ENCODE data around the gene MATN1. TPM values are rescaled to one million over a fixed set of nuclear protein-coding genes. Genes with fewer than 3 reads are reported as not detected.
A peak's percentile ranks its signal among the peaks of the same experiment; 100 is the strongest.

Gene MATN1
- total and polyA plus RNA-seq, 9 donors: 0.10 to 0.95 (median 0.51) TPM

DNA sequence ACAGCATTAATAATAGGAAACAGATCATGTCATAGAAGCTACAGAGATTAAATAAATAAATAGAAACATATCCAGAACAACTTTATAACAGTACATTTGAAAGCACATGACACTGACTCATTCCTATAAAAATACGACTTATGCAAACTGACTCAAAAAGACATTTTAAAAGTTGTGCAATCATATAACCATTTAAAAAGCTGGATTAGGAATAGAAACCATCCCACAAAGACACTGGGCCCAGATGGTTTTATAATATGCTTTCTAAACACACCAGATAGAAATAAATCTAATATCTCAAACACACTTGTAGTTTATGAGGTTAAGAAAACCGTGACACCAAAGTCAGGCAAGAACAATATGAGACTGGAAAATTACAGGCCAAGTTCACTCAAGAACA, 47.6 kb downstream of the MATN1 start:
- H3K27ac ChIP-seq: no peak overlapping the region
- no peaks in the 10 kb centered on the region for H3K27me3 ChIP-seq
- no peaks in the 10 kb centered on the region for H3K4me1 ChIP-seq (ENCODE audit: insufficient read depth)
- 58 to 86% (median 64%) methylated on average over 2 of the region's 2 CpGs for WGBS, 3 donors
- no peak for DNase-seq
- TF ChIP-seq POLR2A (IDR thresholded peaks at IDR 0.05) (no peak), EP300 (IDR thresholded peaks at IDR 0.05) (no peak)
- intact Hi-C loops (cut with DNase I): no loop called here
- H3K36me3 ChIP-seq: no peaks in the 10 kb centered on the region
- H3K4me3 ChIP-seq: no peak overlapping the region
- H3K9me3 ChIP-seq: peaks cover 0 to 3% of the 10 kb centered on the region in 2 donors

GRCh38 chr1:30675289-30675688, 48.1 kb downstream of the MATN1 start:
- intact Hi-C loops (cut with DNase I): no loop called here
- Histone ChIP-seq H3K4me3 (no peak overlapping the region), H3K27ac (no peak overlapping the region), H3K4me1 (ENCODE audit: insufficient read depth) (no peaks in the 10 kb centered on the region), H3K9me3 (no peaks in the 10 kb centered on the region), H3K27me3 (no peaks in the 10 kb centered on the region), H3K36me3 (no peaks in the 10 kb centered on the region)
- TF ChIP-seq, protein P1, sequence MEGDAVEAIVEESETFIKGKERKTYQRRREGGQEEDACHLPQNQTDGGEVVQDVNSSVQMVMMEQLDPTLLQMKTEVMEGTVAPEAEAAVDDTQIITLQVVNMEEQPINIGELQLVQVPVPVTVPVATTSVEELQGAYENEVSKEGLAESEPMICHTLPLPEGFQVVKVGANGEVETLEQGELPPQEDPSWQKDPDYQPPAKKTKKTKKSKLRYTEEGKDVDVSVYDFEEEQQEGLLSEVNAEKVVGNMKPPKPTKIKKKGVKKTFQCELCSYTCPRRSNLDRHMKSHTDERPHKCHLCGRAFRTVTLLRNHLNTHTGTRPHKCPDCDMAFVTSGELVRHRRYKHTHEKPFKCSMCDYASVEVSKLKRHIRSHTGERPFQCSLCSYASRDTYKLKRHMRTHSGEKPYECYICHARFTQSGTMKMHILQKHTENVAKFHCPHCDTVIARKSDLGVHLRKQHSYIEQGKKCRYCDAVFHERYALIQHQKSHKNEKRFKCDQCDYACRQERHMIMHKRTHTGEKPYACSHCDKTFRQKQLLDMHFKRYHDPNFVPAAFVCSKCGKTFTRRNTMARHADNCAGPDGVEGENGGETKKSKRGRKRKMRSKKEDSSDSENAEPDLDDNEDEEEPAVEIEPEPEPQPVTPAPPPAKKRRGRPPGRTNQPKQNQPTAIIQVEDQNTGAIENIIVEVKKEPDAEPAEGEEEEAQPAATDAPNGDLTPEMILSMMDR (IDR thresholded peaks at IDR 0.05): no peak
- no peak for TF ChIP-seq POLR2A (IDR thresholded peaks at IDR 0.05)
- no peak for DNase-seq
- WGBS, 3 donors: 89 to 94% (median 89%) methylated on average over 2 of the region's 2 CpGs

GRCh38 chr1:30673395-30673794, 50.0 kb downstream of the MATN1 start:
- no peak for TF ChIP-seq EP300 (IDR thresholded peaks at IDR 0.05)
- no peak for TF ChIP-seq POLR2A (IDR thresholded peaks at IDR 0.05)
- TF ChIP-seq, protein P1 (IDR thresholded peaks at IDR 0.05): no peak
- 54 to 85% (median 78%) methylated on average over 3 of the region's 3 CpGs for WGBS, 3 donors
- H3K4me1 ChIP-seq (ENCODE audit: insufficient read depth): no peaks in the 10 kb centered on the region
- no peaks in the 10 kb centered on the region for H3K9me3 ChIP-seq
- no peak overlapping the region for H3K4me3 ChIP-seq
- intact Hi-C loops (cut with DNase I): no loop called here
- DNase-seq: no peak
- H3K36me3 ChIP-seq: no peaks in the 10 kb centered on the region
- H3K27me3 ChIP-seq: no peaks in the 10 kb centered on the region
- no peak overlapping the region for H3K27ac ChIP-seq

GRCh38 chr1:30672661-30673060, 50.7 kb downstream of the MATN1 start:
- TF ChIP-seq EP300 (IDR thresholded peaks at IDR 0.05): no peak
- TF ChIP-seq, protein P1 (IDR thresholded peaks at IDR 0.05): no peak
- no peak for TF ChIP-seq POLR2A (IDR thresholded peaks at IDR 0.05)
- no peak overlapping the region for H3K4me3 ChIP-seq
- intact Hi-C loops (cut with DNase I): no loop called here
- H3K9me3 ChIP-seq: no peaks in the 10 kb centered on the region
- no peak for DNase-seq
- 83 to 88% (median 83%) methylated on average over 1 of the region's 1 CpG for WGBS, 3 donors
- no peaks in the 10 kb centered on the region for H3K4me1 ChIP-seq (ENCODE audit: insufficient read depth)
- no peak overlapping the region for H3K27ac ChIP-seq
- H3K27me3 ChIP-seq: no peaks in the 10 kb centered on the region
- no peaks in the 10 kb centered on the region for H3K36me3 ChIP-seq

DNA sequence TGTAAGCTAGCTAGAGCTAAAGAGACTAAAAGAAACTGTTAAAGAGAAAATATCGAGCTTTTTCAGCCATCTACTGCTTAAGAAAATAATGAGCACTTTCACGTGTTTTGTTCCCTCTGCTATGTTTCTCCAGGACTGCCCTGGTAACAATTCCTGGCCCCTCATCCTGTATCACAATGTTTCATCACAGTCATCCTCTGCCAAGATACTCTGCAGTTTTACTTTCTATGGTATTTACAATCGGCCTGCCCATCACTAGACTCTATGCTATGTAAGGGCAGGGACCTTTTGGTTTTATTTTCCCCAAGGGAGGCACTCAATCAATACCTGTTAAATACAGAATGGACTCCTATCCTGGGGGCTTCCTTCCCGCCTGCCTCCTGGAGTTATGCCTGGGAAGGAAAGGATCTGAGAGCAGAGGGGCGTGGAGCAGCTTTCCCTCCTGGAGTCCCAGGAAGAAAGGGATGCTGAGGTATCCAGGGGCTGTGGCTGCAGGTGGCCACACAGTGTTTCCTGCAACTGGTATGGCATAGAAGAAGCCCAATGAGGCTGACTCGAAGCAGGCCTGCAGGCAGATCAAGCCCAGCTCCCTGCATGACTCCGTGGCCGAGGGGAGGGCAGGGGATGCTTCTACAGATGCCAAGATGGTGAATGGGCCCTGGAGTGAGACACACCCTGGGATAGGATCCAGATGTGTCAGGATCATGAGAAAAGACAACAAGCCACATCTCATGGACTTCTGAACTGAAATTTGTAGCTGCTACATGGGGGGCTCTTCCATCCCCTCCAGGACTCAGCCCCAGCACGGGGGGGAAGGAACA, 52.9 kb downstream of the MATN1 start:
- no peak for TF ChIP-seq POLR2A (IDR thresholded peaks at IDR 0.05)
- TF ChIP-seq EP300 (IDR thresholded peaks at IDR 0.05): no peak
- TF ChIP-seq, protein P1 (IDR thresholded peaks at IDR 0.05): no peak
- WGBS, 3 donors: 47 to 67% (median 50%) methylated on average over 9 of the region's 9 CpGs
- Histone ChIP-seq H3K27me3 (no peaks in the 10 kb centered on the region), H3K27ac (no peak overlapping the region), H3K4me3 (no peak overlapping the region), H3K9me3 (no peaks in the 10 kb centered on the region), H3K36me3 (no peaks in the 10 kb centered on the region), H3K4me1 (ENCODE audit: insufficient read depth) (no peaks in the 10 kb centered on the region)
- DNase-seq: peak in 1 of 5 donors; percentile 16
- intact Hi-C loops (cut with DNase I): no loop called here
